GM18511 (cell line): ENCODE results near the gene KLB.

ENCODE experiments used
- ATAC-seq: cut with Tn5 transposase; IDR thresholded peaks from one replicate; pipeline ENCODE4 v1.9.1; 2021; ENCODE audit warnings: mild to moderate bottlenecking, moderate library complexity; ENCODE audit not compliant: unreplicated experiment

The KLB gene

DNA sequence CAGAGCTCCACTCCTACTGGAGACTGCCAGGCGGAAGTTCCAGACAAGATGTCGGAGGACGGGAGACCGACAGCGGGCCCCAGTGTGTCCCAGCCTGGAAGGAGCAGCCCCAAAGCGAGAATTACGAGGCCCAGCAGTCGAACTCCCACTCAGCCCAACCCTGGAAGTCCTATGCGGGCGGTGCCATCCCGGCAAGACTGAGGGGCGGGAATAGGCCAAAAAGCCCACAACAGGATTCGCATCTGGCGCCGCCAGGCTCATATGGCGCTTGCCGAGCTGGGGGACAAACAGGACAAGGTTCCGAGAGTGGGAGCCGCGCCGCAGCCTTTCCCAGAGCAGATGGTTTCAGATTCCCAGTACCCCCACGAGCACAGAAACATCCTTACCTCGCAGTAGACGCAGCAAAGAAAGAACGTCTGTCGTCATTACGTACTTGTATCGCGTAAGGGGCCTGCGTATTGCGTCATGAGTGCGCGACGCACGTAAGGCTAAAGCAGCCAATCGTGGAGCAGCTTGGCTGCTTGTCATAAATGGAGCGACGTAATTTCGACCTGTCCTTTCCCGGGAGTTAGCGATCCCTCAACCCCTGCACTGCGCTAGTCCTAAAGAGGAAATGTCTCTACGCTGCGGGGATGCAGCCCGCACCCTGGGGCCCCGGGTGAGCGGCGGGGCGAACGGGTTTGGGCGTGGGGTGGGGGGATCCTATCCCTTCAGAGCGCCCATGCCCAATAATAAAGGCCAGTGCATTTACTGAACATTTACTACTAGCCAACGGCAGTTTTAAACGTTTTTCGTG is 52.0 kb downstream of the KLB start, which contains the start of the genes LIAS and RPL9:
TSS of gene LIAS (plus strand) at position 552 of the 796 bp plus-strand sequence. CDS start at position 614, 62 bp downstream.
TSS of gene RPL9 (minus strand) at position 418 of the 796 bp plus-strand sequence. CDS start 483 bp downstream, outside the sequence.
- ATAC-seq, result peak; percentile 87

DNA sequence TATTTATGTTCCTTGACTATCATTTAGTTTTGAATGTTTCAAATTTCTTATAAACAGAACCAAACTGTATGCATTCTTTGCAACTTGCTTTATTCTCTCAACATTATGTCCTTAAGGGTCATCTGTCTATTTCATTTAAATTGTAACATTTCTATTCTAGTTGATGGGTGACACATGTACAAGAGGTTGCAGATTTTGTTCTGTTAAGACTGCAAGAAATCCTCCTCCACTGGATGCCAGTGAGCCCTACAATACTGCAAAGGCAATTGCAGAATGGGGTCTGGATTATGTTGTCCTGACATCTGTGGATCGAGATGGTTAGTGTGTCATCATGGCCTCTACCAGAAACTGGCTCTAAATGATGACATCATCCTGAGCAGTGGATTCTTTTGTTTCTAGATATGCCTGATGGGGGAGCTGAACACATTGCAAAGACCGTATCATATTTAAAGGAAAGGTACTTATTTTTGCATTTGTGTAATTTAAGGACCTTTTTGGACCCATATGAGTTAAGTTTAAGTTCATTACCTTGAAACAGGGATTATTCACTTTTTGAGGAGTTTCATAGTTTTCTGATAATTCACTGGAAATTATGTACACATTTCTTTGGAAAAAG is 58.3 kb downstream of the KLB start:
- ATAC-seq, result no peak

DNA sequence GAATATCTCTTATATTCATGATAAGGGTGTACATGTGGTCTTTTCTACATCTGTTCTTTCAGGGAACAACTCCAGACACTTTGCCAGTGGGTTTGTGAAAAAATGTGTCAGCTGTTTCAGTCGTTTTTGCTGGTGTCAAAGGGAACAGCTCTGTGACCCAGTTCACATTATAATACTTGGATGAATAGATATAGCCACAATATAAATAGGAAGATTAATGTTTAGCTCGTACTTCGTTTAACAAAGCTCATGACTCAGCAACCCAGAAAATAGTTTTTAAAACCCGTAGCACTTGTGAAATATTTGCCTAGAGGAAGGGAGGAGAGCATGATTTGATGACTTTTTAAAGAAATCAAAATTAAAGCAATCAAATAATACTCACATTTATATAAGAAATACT is 60.0 kb downstream of the KLB start:
- ATAC-seq, result no peak

DNA sequence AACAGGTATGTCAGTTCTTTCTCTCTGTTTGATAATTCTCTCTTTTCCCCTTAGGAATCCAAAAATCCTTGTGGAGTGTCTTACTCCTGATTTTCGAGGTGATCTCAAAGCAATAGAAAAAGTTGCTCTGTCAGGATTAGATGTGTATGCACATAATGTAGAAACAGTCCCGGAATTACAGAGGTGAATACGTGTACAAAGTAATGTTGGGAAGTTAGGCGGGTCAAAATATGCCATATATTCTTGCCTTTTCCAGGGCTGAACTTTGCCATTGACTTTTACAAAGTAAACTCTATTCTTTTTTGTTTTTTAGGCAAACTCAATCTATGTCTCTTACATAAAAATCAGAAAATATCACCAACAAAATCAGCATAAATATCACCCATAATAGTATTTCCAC is 60.7 kb downstream of the KLB start:
- ATAC-seq, result no peak

DNA sequence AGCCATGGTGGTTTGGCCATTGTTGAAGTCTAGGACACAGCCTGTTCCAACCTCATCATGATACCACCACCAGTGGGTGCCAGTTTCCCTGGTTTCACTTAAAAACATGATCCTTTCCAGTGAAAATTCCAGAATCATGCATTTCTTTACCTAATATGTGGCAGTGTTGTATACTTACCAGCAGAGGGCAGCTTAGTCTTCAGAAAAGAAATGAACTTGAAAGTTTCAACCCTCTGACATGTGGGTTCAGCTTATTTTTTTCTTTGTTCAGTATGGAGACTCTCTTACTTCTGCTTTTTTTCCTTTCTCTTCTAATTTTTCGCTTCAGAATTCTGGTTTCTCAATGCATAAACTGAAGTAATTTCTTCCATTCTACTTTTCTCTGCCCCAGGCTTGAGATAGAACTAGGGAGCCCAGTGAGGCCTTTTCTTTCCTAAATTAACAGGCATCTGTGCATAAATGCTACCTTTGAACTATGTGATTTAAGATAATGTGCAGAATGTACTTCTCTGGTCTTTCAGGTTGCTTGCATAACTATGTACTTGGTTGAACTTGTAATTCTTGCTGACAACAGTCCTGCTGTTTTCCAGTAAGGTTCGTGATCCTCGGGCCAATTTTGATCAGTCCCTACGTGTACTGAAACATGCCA is 62.8 kb downstream of the KLB start:
- ATAC-seq, result peak; percentile 78

DNA sequence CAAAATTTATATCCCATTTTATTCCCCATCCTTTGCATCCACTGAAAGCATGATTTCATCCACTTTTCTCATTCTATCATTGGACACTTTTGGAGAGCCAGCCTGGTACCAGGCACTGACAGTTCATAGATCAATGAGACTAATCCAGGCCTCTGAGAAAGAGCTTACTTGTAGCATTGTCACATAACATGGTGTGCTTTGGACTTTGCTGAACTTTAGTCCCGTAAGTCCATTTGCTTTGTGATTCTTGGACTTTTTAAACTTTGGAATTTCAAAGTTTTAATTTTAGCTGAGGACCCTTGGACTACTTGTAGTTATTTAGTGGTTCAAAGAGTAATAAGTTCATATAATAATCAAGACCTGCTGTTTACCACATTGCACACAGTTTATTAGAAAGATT is 63.7 kb downstream of the KLB start:
- ATAC-seq, result no peak

DNA sequence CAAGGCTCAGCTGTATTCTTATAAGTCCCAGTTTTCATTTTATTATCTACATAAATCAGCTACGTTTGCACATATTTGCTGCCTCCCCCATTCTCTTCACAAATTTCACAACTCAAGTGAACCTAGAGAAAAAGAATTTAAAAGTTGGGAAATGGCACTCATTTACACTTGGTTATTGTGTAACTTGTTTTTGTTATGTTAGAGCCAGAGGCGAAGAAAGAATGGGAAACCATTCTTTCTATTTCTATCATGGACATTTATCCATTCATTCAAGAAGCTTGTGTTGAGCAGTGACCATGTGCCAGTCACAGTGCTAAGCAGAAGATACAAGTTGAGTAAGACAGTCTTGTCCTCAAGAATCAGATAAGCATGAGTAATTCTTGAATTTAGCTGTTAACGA is 65.7 kb downstream of the KLB start:
- ATAC-seq, result no peak

DNA sequence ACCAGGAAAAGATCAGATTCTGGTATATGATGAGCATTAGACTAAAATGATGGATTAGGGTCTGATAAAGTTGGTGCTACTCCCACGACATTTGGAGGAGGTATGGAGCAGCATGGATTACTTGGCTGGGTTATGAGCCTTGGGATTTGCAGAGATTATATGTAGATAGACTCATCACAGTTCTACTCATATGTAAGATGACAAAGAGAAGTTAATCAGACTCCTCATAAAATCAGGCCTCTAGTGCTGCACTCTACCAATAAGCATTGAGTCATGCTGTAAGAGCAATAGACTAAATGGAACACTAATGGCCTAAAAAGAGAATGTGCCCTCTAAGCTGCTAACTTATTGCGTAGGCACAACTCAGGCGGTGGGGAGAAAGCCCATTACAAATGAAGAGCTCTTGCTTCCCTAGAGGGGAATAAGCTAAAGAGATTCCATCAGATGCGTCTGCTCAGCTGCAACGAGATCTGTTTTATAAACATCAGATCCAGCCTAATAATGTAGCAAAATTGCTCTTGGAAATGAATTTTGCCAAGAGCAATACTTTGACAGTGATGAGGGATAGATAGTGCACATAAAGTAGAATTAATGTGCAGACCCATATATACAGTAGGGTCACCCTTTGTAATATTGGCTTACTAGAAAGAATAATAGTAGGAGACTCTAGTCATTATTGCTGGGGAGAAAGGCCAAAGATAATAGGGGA is 69.6 kb downstream of the KLB start:
- ATAC-seq, result no peak

DNA sequence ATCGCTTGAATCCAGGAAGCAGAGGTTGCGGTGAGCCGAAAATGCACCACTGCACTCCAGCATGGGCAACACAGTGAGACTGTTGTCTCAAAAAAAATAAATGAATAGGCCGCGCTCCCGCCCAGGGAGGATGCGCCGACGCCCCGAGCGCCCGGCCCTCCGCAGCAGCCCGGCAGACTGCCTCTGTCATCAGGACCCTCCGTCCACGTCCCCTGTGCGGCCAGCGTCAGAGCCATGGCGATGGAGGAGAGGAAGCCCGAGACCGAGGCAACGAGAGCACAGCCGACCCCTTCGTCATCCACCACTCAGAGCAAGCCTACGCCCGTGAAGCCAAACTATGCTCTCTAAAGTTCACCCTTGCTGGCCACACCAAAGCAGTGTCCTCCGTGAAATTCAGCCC is 73.5 kb downstream of the KLB start:
- ATAC-seq, result no peak

DNA sequence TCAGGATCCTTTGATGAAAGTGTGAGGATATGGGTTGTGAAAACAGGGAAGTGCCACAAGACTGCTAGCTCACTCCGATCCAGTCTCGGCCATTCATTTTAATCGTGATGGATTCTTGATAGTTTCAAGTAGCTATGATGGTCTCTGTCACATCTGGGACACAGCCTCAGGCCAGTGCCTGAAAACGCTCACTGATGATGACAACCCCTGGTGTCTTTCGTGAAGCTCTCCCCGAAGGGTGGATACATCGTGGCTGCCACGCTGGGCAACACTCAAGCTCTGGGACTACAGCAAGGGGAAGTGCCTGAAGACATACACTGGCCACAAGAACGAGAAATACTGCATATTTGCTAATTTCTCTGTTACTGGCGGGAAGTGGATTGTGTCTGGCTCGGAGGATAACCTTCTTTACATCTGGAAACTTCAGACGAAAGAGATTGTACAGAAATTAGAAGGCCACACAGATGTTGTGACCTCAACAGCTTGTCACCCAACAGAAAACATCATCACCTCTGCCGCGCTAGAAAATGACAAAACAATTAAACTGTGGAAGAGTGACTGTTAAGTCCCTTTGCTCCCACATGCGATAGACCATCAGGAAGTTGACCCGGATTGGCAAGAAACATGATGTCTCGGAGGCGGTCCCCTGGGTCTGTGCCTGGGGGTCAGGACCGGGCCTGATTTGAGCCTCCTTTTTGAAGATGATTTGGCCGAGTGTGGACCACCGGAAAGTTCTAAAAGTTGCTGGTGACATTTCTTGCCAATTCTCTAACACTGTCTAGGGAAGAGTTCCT is 74.4 kb downstream of the KLB start:
- ATAC-seq, result no peak

DNA sequence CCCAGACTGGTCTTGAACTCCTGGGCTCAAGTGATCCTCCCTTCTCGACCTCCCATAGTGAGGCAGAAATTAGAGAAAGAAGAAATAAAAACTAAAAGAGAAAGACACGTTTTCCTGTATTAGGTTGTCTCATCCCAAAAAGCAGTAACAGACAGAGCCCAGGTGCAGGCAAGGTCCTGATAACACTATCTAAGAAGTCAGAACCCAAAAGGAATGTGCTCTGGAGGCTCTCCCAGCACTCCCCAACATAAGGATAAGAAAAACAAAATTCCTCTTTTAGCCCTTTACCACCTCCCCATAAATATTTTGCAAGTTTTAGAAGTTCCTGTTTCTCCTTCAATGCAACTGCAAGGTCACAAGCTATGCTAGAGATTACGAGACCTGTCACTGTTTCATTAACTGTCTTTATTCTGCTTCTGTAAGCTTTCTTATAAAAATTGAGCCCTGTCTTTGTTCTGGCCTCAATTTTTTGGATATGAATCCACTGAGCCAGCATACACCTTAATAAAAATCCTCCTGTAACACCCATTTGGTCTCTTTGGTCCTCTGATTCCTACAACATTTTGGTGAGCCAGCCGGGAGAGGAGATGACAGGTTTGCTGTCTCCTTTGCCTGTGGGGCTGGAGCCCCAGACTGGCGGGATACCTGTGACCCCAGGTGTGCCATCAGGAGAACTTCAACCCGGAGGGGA is 78.0 kb downstream of the KLB start:
- no peak for ATAC-seq

DNA sequence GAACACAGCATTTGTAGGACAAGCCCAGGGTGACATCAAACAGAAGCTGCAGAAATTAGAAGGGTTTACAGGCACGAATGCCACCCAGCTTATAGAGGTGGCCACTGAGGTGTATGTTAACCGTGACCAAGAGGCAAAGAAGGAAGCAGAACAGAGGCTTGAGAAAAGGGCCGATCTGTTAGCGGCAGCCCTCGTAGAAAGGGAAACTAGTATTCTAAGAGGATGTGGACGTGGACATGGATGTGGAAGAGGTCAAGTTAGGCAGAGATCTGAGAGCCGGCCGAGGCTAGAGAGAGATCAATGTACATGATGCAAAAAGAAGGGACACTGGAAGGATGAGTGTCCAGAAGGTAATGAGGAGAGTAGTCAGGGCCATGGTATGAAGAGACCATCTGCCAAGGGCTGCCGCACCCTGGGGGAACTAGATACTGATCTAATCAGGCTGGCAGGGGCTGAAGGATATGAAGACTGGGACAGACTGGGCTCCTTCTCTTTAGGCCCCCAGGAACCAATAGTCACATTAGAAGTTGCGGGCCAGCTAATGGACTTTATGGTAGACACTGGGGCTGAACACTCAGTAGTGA is 79.6 kb downstream of the KLB start:
- no peak for ATAC-seq

DNA sequence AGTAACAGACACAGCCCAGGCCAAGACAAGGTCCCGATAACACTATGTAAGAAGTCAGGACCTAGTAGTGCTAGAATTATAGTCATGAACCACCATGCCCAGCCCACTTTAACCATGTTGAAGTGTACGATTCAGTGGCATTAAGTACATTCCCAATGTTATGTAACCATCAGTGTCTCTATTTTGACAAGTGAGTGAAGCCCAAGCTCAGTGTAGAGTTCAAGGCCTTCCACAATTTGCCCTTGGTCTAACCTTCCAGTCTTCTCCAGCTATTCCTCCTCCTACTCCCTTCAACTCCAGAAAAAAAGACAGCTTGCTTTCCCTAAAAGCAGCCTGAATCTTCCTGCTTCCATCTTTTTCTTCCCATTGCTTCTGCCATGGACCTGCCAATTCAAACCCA is 83.6 kb downstream of the KLB start:
- no peak for ATAC-seq

DNA sequence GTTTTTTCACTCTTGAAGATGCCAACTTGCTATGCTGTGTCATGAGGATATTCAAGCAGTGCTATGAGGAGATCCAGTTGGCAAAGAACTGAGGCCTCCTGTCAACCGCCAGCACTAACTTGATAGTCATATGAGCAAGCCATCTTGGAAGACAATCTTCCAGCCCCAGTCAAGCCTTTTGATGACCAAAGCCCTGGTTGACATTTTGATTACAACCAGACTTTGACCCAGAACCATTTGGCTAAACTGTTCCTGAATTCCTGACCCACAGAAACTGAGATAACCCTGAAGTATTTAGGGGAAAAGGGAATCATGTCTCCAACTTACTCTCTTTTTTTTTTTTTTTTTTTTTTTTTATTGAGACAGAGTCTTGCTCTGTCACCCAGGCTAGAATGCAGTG is 87.6 kb downstream of the KLB start:
- no peak for ATAC-seq

DNA sequence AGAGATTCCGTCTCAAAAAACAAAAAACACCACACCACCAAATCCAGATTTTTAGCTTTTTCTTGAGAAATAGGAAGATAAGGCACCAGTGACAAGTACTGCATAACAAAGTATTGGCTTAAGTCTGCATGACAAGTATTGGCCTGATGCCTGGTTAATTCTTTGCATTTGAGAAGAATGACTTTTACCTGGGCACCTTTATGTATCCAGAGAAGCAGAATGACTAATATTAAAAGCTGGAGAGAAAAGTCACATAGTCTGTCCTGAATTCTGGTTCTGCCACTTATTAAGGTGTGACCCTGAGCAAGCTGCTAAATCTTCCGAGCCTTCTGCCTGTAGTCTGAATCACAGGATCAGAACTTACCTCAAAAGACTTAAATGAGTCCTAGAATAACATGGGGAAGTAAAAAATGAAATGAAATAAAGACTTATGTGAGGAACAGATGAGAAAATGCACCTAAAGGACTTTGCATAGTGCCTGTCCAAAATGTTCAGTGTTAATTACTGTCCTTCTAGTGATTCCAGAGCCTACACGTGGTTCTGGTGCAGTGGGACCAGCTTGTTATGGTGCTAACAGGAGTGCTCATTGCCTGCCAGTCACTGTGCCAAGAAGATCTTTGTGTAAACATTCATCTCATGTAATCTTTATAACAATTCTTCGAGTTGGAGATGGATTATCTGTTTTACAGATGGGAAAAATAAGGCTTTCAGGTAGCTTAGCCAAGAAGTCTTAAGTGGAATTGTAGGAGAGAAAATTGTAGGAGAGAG is 88.9 kb downstream of the KLB start:
- ATAC-seq, result no peak

DNA sequence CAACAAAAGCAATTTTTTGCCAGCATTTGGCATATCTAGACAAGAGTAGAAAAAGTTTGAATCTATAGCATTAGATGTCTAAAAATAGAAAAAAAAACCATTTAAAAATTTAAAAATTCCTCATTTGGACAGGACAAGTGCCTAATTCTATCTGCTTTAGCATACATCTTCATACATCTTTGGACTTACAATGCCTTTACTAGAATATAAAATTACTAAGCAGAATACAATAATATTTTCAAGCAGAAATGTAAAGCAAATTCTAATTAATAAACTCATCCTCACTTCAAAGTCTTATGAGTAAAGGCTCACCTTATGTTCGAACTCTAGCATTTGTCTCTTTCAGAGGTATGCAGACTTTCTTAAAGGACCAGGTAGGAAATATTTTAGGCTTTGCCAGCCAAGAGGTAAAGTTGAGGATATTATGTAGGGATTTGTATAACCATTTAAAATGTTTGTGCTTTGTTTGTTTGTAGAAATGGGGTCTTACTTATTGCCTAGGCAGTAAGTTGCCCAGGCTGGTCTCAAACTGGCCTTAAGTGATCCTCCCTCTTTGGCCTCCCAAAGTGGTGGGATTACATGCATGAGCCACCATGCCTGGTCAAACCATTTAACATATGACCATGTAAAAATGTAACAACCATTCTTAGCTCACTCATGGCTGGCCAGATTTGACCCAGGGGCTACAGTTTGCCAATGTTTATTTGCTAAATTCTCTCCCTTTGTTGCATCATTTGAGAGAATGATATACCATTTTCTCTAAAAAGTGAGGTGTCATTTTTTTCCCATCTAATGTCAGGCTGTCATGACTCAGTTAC is 91.4 kb downstream of the KLB start:
- no peak for ATAC-seq

DNA sequence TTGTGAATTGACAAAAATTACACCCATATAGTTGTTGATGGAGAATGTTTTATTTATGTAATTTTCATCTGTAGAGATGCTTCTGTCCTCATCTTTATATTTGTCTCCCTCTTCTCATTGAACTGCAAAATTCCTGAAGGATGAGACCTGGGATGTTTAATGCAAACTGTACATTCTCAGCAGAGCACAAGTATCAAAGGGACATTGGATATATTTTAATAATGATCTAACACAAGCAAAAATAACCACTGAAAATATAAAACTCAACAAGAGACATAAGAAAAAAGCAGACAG is 91.9 kb downstream of the KLB start:
- no peak for ATAC-seq
